HepG2 (cell line): ENCODE results near the gene PARS2. TPM values are rescaled to one million over a fixed set of nuclear protein-coding genes. Genes with fewer than 3 reads are reported as not detected.

Experiments
- DMAP1 ChIP-seq: IDR thresholded peaks from 2 replicates; pipeline ENCODE4 v1.6.1; 2016
- HOXA5 ChIP-seq: sonication (generic); formaldehyde crosslinking; IDR thresholded peaks from 2 replicates; pipeline ENCODE4 v1.4.0; 2020; ENCODE audit warnings: missing genetic modification reagents
- JUNB ChIP-seq: sonication (generic); formaldehyde crosslinking; IDR thresholded peaks from 2 replicates; pipeline ENCODE4 v1.8.0; 2022; ENCODE audit warnings: missing genetic modification reagents, mild to moderate bottlenecking, borderline replicate concordance
- NONO ChIP-seq, 2 experiments: fragments of 450-650 bp in 1 of 2; sonication (generic) in 1 of 2; formaldehyde crosslinking in 1 of 2; IDR thresholded peaks in 1 of 2; conservative IDR thresholded peaks in 1 of 2; 2 replicates each; pipeline versions ENCODE4 v1.6.1 to v1.8.0; 2017 to 2022; ENCODE audit warnings: mild to moderate bottlenecking in 1 of 2, missing genetic modification reagents in 1 of 2, moderate library complexity in 1 of 2
- POLR2A ChIP-seq, 2 experiments: IDR thresholded peaks; 2 replicates each; pipeline ENCODE4 v1.6.1; 2011; ENCODE audit warnings: low read depth in 2 of 2, low read length in 2 of 2, mild to moderate bottlenecking in 1 of 2, moderate library complexity in 1 of 2; ENCODE audit not compliant: insufficient read depth in 1 of 2
- REXO4 ChIP-seq: sonication (generic); formaldehyde crosslinking; IDR thresholded peaks from 2 replicates; pipeline ENCODE4 v1.8.0; 2022; ENCODE audit warnings: missing genetic modification reagents, mild to moderate bottlenecking, borderline replicate concordance
- SMARCE1 ChIP-seq: fragments of 450-650 bp; IDR thresholded peaks from 2 replicates; pipeline ENCODE4 v1.6.1; 2017; ENCODE audit warnings: borderline replicate concordance
- SRY ChIP-seq: sonication (generic); formaldehyde crosslinking; IDR thresholded peaks from 2 replicates; pipeline ENCODE4 v1.8.0; 2022; ENCODE audit warnings: mild to moderate bottlenecking, missing genetic modification reagents
- ZNF264 ChIP-seq: sonication (generic); formaldehyde crosslinking; IDR thresholded peaks from 2 replicates; pipeline ENCODE4 v1.4.0; 2020; ENCODE audit warnings: missing genetic modification reagents
- ZNF282 ChIP-seq: fragments of 450-650 bp; IDR thresholded peaks from 2 replicates; pipeline ENCODE4 v1.6.1; 2018; ENCODE audit not compliant: partially characterized antibody
- ZNF75D ChIP-seq: sonication (generic); formaldehyde crosslinking; IDR thresholded peaks from 2 replicates; pipeline ENCODE4 v1.8.1; 2023; ENCODE audit warnings: missing genetic modification reagents, mild to moderate bottlenecking, borderline replicate concordance
- polyA plus RNA-seq, 8 experiments: library from polyadenylated mRNA; depleted of rRNA in 3 of 8; stranded (reverse) in 7 of 8; unstranded in 1 of 8; fragments of >200 nt; fragmentation: Illumina TruSeq in 4 of 8; extraction: Trizol in 4 of 8; gene quantifications; 2 replicates each; pipeline versions ENCODE4 v1.2.1 to v1.2.3, GENCODE V29; 2011 to 2016; ENCODE audit warnings: low read depth in 4 of 8, missing spikeins in 1 of 8, mixed read lengths in 1 of 8; ENCODE audit not compliant: insufficient read depth in 1 of 8
- total RNA-seq, 5 experiments: library from RNA; depleted of rRNA; stranded (reverse); fragments of >200 nt; fragmentation: Illumina TruSeq; extraction: Trizol; gene quantifications; 2 replicates each; pipeline ENCODE4 v1.2.3, GENCODE V29; 2016; ENCODE audit warnings: low read depth in 1 of 5
- TF ChIP-seq, protein P1 (sequence below): sonication (generic); formaldehyde crosslinking; conservative IDR thresholded peaks from 2 replicates; pipeline ENCODE4 v1.4.0; 2020; ENCODE audit warnings: mild to moderate bottlenecking, missing genetic modification reagents, moderate library complexity
- TF ChIP-seq, protein P2 (sequence below): sonication (generic); formaldehyde crosslinking; IDR thresholded peaks from 2 replicates; pipeline ENCODE4 v1.4.0; 2020; ENCODE audit warnings: mild to moderate bottlenecking, missing genetic modification reagents
- TF ChIP-seq, protein P3 (sequence below): IDR thresholded peaks from 2 replicates; pipeline ENCODE4 v1.6.1; 2012; ENCODE audit warnings: low read length, improper control_type of control experiment

PARS2 gene
- total and polyA plus RNA-seq, 2 of the 13 experiments (the other 11 are each of a cell fraction or from before 2014, with no cell fraction given): 2.4 to 4.6 TPM

DNA sequence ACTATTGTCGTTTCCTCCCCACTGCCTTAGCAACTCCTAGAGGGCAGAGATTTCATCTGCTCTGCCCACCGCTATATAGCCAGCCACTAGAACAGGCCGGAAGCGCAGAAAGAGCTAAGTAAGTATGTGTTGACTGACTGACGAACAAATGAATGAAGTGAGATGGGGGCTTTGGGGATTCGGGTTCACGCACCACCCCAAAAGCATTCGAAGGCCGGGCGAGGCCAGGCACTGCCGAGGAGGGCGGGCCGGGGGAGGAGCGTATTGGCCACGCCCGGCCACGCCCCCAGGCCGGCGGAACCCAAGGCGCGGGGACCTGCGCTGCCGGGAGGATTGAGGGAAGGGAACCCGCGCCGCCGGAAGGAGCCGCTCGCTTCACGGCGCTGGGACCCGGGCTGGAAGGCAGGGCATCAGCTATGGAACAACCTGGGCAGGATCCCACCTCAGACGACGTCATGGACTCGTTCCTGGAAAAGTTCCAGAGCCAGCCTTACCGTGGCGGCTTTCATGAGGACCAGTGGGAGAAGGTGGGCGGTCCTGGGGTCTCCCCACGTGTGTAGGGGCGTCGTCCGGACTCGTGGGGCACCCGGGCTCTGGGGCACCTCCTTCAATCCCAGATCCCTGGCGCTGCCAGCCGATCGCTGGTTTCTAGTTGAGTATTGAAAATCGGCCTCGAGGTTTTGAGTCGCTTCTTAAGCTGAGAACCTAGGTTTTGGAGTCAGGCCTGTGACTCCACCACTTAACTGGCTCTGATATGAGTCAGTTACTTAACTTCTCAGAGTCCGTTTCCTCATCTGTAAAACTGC is 48.6 kb downstream of the PARS2 start, which contains the start of gene TTC4 (continued):
- TF ChIP-seq, protein P1, sequence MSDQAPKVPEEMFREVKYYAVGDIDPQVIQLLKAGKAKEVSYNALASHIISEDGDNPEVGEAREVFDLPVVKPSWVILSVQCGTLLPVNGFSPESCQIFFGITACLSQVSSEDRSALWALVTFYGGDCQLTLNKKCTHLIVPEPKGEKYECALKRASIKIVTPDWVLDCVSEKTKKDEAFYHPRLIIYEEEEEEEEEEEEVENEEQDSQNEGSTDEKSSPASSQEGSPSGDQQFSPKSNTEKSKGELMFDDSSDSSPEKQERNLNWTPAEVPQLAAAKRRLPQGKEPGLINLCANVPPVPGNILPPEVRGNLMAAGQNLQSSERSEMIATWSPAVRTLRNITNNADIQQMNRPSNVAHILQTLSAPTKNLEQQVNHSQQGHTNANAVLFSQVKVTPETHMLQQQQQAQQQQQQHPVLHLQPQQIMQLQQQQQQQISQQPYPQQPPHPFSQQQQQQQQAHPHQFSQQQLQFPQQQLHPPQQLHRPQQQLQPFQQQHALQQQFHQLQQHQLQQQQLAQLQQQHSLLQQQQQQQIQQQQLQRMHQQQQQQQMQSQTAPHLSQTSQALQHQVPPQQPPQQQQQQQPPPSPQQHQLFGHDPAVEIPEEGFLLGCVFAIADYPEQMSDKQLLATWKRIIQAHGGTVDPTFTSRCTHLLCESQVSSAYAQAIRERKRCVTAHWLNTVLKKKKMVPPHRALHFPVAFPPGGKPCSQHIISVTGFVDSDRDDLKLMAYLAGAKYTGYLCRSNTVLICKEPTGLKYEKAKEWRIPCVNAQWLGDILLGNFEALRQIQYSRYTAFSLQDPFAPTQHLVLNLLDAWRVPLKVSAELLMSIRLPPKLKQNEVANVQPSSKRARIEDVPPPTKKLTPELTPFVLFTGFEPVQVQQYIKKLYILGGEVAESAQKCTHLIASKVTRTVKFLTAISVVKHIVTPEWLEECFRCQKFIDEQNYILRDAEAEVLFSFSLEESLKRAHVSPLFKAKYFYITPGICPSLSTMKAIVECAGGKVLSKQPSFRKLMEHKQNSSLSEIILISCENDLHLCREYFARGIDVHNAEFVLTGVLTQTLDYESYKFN (CRISPR knock-in tag): peak; percentile 55
- TF ChIP-seq ZNF75D (CRISPR knock-in tag) (no peak), SRY (0 out of 2 replicates have a peak, but pooled peaks have one; percentile 76), JUNB (no peak), NONO (IDR thresholded peaks at IDR 0.05) (no peak), NONO (CRISPR knock-in tag; conservative IDR thresholded peaks at IDR 0.05) (peak; percentile 98), DMAP1 (CRISPR knock-in tag) (peak; percentile 88), POLR2A (IDR thresholded peaks at IDR 0.05; ENCODE audit: insufficient read depth in 1 of 2, low read depth in 2 of 2, low read length in 2 of 2) (peak; percentile 89 to 92), REXO4 (CRISPR knock-in tag) (no peak), HOXA5 (CRISPR knock-in tag) (peak; percentile 82; the same call in 1 of the 2 replicates), SMARCE1 (no peak), ZNF264 (CRISPR knock-in tag) (0 out of 2 replicates have a peak, but pooled peaks have one; percentile 32), ZNF282 (no peak)
- TF ChIP-seq, protein P2, sequence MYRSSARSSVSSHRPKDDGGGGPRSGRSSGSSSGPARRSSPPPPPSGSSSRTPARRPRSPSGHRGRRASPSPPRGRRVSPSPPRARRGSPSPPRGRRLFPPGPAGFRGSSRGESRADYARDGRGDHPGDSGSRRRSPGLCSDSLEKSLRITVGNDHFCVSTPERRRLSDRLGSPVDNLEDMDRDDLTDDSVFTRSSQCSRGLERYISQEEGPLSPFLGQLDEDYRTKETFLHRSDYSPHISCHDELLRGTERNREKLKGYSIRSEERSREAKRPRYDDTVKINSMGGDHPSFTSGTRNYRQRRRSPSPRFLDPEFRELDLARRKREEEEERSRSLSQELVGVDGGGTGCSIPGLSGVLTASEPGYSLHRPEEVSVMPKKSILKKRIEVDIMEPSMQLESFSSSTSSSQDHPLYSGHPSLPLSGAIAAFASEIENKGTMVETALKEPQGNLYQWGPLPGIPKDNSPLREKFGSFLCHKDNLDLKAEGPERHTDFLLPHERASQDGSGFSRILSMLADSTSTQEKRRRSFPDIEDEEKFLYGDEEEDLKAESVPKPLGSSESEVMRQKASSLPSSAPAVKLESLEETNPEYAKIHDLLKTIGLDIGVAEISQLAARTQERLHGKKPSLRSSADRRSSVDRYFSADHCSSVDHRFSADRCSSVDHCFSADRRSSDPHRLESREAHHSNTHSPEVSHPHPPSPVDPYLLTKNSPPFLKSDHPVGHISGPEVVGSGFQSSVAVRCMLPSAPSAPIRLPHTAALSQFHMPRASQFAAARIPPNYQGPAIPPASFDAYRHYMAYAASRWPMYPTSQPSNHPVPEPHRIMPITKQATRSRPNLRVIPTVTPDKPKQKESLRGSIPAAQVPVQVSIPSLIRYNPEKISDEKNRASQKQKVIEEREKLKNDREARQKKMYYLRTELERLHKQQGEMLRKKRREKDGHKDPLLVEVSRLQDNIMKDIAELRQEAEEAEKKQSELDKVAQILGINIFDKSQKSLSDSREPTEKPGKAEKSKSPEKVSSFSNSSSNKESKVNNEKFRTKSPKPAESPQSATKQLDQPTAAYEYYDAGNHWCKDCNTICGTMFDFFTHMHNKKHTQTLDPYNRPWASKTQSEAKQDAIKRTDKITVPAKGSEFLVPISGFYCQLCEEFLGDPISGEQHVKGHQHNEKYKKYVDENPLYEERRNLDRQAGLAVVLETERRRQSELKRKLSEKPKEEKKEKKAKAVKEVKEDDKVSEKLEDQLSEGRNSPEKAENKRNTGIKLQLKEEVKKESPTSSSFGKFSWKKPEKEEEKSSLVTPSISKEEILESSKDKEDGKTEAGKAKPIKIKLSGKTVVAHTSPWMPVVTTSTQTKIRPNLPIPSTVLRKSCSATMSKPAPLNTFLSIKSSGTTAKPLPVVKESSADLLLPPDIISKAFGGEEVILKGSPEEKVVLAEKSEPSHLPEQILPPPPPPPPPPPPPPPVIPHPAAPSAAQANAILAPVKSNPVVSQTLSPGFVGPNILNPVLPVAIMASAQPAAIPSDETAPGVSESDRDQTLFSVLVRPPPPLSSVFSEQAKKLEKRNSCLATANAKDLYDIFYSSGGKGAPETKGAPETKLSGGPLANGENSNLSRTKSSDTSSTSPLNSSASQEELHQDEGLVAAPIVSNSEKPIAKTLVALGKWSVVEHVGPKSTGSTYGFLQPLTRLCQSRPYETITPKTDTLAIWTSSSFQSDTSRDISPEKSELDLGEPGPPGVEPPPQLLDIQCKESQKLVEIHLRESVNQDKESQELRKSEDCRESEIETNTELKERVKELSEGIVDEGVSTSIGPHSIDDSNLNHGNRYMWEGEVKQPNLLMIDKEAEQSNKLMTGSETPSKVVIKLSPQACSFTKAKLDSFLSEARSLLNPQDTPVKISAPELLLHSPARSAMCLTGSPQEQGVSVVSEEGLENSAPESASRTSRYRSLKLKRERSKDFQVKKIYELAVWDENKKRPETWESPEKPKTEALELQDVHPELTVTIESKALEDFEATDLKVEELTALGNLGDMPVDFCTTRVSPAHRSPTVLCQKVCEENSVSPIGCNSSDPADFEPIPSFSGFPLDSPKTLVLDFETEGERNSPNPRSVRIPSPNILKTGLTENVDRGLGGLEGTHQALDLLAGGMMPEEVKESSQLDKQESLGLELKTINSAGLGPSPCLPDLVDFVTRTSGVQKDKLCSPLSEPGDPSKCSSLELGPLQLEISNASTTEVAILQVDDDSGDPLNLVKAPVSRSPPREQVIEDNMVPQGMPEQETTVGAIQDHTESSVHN (CRISPR knock-in tag): no peak
- TF ChIP-seq, protein P3, sequence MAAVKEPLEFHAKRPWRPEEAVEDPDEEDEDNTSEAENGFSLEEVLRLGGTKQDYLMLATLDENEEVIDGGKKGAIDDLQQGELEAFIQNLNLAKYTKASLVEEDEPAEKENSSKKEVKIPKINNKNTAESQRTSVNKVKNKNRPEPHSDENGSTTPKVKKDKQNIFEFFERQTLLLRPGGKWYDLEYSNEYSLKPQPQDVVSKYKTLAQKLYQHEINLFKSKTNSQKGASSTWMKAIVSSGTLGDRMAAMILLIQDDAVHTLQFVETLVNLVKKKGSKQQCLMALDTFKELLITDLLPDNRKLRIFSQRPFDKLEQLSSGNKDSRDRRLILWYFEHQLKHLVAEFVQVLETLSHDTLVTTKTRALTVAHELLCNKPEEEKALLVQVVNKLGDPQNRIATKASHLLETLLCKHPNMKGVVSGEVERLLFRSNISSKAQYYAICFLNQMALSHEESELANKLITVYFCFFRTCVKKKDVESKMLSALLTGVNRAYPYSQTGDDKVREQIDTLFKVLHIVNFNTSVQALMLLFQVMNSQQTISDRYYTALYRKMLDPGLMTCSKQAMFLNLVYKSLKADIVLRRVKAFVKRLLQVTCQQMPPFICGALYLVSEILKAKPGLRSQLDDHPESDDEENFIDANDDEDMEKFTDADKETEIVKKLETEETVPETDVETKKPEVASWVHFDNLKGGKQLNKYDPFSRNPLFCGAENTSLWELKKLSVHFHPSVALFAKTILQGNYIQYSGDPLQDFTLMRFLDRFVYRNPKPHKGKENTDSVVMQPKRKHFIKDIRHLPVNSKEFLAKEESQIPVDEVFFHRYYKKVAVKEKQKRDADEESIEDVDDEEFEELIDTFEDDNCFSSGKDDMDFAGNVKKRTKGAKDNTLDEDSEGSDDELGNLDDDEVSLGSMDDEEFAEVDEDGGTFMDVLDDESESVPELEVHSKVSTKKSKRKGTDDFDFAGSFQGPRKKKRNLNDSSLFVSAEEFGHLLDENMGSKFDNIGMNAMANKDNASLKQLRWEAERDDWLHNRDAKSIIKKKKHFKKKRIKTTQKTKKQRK: no peak
